Right lung (tissue), 5 donors: ENCODE data around the gene KCNK3. TPM values are rescaled to one million over a fixed set of nuclear protein-coding genes. Genes with fewer than 3 reads are reported as not detected.

Experiments used
- DNase-seq, 2 donors: peaks; one replicate each; pipeline ENCODE4 v3.0.0-alpha.2; 2013
- polyA plus RNA-seq, 5 donors: library from polyadenylated mRNA; unstranded; fragments of 120-200 nt; gene quantifications; one replicate each; pipeline versions ENCODE4 v1.2.1 to v1.2.3, GENCODE V29; 2013; ENCODE audit warnings: inconsistent platforms in 1 of 5, low replicate concordance in 1 of 5; ENCODE audit not compliant: insufficient read length in 5 of 5, insufficient read depth in 1 of 5

The KCNK3 gene
- polyA plus RNA-seq, 5 donors: 19.9 to 39.5 (median 26.4) TPM

DNA sequence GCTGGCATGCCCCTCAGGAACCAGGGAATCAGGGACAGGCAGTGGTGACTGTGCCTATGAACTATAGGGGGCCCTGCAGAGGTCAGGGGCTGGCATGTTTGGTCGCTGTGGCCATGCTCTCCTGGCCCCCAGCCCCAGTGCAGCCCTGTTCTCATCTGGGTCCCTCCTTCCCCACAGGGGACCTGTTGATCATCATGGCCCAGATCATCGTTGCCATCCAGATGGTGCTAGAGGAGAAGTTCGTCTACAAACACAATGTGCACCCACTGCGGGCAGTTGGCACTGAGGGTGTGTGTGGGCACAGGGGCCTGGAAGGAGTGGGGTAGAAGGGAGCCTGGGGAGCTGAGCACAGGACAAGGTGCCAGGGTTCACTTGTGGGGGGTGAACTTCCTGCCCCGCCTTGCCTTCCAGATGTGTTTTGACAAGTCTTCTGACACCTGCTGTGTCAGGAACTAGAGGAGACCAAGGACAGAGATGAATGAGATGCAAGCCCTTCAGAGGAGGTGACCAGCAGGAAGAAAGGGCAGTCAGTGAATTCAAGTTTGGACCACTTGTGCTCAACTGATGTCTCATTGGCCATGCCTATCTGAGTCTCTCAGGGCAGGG, 83.8 kb downstream of the KCNK3 start:
- DNase-seq: no peak

- no peak for DNase-seq
These were observed 85.6 kb downstream of the KCNK3 start for GRCh38 chr2:26778098-26778497.

DNA sequence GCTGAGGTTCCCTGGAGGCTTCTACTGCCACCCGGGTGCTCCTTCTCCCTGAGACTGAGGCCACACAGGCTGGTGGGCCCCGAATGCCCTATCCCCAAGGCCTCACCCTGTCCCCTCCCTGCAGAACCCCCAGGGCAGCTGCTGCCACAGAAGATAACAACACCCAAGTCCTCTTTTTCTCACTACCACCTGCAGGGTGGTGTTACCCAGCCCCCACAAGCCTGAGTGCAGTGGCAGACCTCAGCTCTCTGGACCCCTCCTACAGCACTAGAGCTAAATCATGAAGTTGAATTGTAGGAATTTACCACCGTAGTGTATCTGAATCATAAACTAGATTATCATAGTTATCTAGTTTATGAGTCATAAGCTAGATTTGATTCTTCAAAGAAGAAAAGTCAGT, 86.0 kb downstream of the KCNK3 start:
- no peak for DNase-seq

DNA sequence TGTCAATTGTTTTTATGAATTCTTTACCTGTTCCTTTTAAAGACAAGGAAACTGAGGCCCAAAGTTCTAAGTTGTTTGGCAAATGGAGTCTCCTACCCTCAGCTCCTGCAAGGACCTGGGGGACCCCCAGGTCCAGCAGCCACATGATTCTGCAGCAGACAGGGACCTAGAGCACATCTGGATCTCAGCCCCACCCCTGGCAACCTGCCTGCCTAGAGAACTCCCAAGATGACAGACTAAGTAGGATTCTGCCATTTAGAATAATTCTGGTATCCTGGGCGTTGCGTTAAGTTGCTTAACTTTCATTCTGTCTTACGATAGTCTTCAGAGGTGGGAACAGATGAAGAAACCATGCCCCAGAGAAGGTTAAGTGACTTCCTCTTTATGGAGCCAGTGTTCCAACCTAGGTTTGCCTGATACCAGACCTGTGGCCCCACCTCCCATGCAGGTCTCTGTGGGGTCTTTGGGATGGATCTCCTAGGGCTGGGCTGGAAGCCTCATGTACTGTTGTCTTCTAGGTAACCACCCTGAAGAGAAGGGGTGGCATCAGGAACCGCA, 87.8 kb downstream of the KCNK3 start:
- DNase-seq: no peak

Other genes starting within 250 kb of the KCNK3 start
- gene OTOF, start 214.6 kb upstream of the KCNK3 start, polyA plus RNA-seq: 1 to 10 TPM in 1 of 5 donors, under 1 TPM in 3, not detected in 1; 0.03 to 1.5 (median 0.17) TPM
- 1 to 10 TPM in 4 of 5 donors, under 1 TPM in 1; 0.83 to 2.3 (median 1.3) TPM for gene CIB4, start 51.4 kb upstream of the KCNK3 start, polyA plus RNA-seq
- 10 to 100 TPM in 2 of 5 donors, 1 to 10 TPM in 3; 9.2 to 13.7 (median 9.4) TPM for gene SLC35F6, start 71.6 kb downstream of the KCNK3 start, polyA plus RNA-seq
- gene CENPA, start 93.3 kb downstream of the KCNK3 start, polyA plus RNA-seq: 10 to 100 TPM in 4 of 5 donors, 1 to 10 TPM in 1; 9.8 to 29.0 (median 13.9) TPM
- under 1 TPM; 0.17 to 0.95 (median 0.27) TPM for gene DPYSL5, start 155.4 kb downstream of the KCNK3 start, polyA plus RNA-seq